ENCODE data around the gene TTLL5. TPM values are rescaled to one million over a fixed set of nuclear protein-coding genes. Genes with fewer than 3 reads are reported as not detected.
A peak's percentile ranks its signal among the peaks of the same experiment; 100 is the strongest.

TTLL5 gene
- total and polyA plus RNA-seq, 9 of the 15 experiments (the other 6 are each of a cell fraction or from before 2014, with no cell fraction given), result 4.1 to 18.9 (median 12.6) TPM

DNA sequence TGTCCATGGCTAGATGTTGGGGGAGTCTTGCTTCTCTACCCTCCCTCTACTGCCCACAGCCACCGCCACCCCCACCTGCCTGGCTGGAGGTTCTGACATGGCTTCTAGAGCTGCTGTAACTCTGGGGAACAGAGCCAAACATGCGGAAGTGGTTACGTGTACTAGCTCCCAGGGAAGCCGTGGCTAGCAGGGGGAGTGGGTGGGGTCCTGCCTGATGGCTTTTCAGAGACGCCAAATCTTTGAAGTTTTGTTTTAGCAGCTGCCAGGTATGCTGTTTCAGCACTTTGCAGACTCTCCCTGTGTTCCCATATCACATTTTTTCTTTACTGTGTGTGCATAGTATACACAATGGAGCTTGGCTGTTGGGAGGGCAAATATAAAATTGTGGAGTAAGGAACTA, 170.4 kb downstream of the TTLL5 start (continued):
- TF ChIP-seq, protein P1, sequence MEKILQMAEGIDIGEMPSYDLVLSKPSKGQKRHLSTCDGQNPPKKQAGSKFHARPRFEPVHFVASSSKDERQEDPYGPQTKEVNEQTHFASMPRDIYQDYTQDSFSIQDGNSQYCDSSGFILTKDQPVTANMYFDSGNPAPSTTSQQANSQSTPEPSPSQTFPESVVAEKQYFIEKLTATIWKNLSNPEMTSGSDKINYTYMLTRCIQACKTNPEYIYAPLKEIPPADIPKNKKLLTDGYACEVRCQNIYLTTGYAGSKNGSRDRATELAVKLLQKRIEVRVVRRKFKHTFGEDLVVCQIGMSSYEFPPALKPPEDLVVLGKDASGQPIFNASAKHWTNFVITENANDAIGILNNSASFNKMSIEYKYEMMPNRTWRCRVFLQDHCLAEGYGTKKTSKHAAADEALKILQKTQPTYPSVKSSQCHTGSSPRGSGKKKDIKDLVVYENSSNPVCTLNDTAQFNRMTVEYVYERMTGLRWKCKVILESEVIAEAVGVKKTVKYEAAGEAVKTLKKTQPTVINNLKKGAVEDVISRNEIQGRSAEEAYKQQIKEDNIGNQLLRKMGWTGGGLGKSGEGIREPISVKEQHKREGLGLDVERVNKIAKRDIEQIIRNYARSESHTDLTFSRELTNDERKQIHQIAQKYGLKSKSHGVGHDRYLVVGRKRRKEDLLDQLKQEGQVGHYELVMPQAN (IDR thresholded peaks at IDR 0.05; ENCODE audit: borderline replicate concordance), result no peak
- TF ChIP-seq EP400 (IDR thresholded peaks at IDR 0.05) (peak; percentile 61; the same call in 1 of the 2 replicates), HCFC1 (IDR thresholded peaks at IDR 0.05; ENCODE audit: low read depth, low read length) (0 out of 2 replicates have a peak, but pooled peaks have one; percentile 13), C11orf30 (IDR thresholded peaks at IDR 0.05; ENCODE audit: low read depth) (peak; percentile 86), KDM5B (IDR thresholded peaks at IDR 0.05; ENCODE audit: insufficient replicate concordance, low read depth, low read length) (peak; percentile 56), PHF8 (IDR thresholded peaks at IDR 0.05; ENCODE audit: borderline replicate concordance, low read length) (peak; percentile 16; the same call in 1 of the 2 replicates)
- TF ChIP-seq, protein P2, sequence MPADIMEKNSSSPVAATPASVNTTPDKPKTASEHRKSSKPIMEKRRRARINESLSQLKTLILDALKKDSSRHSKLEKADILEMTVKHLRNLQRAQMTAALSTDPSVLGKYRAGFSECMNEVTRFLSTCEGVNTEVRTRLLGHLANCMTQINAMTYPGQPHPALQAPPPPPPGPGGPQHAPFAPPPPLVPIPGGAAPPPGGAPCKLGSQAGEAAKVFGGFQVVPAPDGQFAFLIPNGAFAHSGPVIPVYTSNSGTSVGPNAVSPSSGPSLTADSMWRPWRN (IDR thresholded peaks at IDR 0.05; ENCODE audit: low read depth), result no peak
- TF ChIP-seq, protein P3, sequence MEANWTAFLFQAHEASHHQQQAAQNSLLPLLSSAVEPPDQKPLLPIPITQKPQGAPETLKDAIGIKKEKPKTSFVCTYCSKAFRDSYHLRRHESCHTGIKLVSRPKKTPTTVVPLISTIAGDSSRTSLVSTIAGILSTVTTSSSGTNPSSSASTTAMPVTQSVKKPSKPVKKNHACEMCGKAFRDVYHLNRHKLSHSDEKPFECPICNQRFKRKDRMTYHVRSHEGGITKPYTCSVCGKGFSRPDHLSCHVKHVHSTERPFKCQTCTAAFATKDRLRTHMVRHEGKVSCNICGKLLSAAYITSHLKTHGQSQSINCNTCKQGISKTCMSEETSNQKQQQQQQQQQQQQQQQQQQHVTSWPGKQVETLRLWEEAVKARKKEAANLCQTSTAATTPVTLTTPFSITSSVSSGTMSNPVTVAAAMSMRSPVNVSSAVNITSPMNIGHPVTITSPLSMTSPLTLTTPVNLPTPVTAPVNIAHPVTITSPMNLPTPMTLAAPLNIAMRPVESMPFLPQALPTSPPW (CRISPR knock-in tag; IDR thresholded peaks at IDR 0.05), result peak; percentile 74
